Natural killer cell treated with Interleukin-12 subunit alpha and Interleukin-12 subunit beta and Interleukin-15 and Interleukin-18, amount 100 ng/mL, for 72 hours (primary cell): ENCODE data around the gene FNDC11. TPM values are rescaled to one million over a fixed set of nuclear protein-coding genes. Genes with fewer than 3 reads are reported as not detected.
"Not testable (repeated sequence)": the region's sequence is repeated elsewhere in the genome, so short reads cannot be mapped to it uniquely, and the experiment has no call there.

Experiments
- ATAC-seq, 2 donors: fragments of 150-1000 bp; cut with Tn5 transposase in 1 of 2; sonication (Bioruptor Pico), chemical (Tn5 transposase) in 1 of 2; 2 replicates each; pipeline ENCODE4 v1.10.0; 2021
- DNase-seq: peaks from one replicate; pipeline ENCODE4 v3.0.0; 2022; ENCODE audit warnings: low spot score
- H3K27ac Mint-ChIP-seq, 2 donors: 1 replicate in 1 of 2; 2 replicates in 1 of 2; pipeline ENCODE4 v1.8.0; 2022; ENCODE audit warnings: mixed read lengths in 2 of 2, mild to moderate bottlenecking in 1 of 2, moderate library complexity in 1 of 2
- H3K27me3 Mint-ChIP-seq, 2 donors: 1 replicate in 1 of 2; 2 replicates in 1 of 2; pipeline ENCODE4 v1.8.0; 2022; ENCODE audit warnings: mixed read lengths in 2 of 2
- H3K36me3 Mint-ChIP-seq: one replicate; pipeline ENCODE4 v1.8.0; 2022; ENCODE audit warnings: mixed read lengths
- H3K4me1 Mint-ChIP-seq, 2 donors: 1 replicate in 1 of 2; 2 replicates in 1 of 2; pipeline ENCODE4 v1.8.0; 2022; ENCODE audit warnings: low read depth in 2 of 2, mixed read lengths in 2 of 2, mild to moderate bottlenecking in 1 of 2
- H3K4me3 Mint-ChIP-seq: one replicate; pipeline ENCODE4 v1.8.0; 2022; ENCODE audit warnings: mixed read lengths
- H3K9me3 Mint-ChIP-seq: 2 replicates; pipeline ENCODE4 v1.8.0; 2022; ENCODE audit warnings: mixed read lengths
- total RNA-seq, 2 donors: library from RNA; stranded (reverse); gene quantifications; one replicate each; pipeline ENCODE4 v1.2.3, GENCODE V29; 2022

Gene FNDC11
- total RNA-seq, 2 donors from 2014 or later, result 0.31 to 0.39 TPM

DNA sequence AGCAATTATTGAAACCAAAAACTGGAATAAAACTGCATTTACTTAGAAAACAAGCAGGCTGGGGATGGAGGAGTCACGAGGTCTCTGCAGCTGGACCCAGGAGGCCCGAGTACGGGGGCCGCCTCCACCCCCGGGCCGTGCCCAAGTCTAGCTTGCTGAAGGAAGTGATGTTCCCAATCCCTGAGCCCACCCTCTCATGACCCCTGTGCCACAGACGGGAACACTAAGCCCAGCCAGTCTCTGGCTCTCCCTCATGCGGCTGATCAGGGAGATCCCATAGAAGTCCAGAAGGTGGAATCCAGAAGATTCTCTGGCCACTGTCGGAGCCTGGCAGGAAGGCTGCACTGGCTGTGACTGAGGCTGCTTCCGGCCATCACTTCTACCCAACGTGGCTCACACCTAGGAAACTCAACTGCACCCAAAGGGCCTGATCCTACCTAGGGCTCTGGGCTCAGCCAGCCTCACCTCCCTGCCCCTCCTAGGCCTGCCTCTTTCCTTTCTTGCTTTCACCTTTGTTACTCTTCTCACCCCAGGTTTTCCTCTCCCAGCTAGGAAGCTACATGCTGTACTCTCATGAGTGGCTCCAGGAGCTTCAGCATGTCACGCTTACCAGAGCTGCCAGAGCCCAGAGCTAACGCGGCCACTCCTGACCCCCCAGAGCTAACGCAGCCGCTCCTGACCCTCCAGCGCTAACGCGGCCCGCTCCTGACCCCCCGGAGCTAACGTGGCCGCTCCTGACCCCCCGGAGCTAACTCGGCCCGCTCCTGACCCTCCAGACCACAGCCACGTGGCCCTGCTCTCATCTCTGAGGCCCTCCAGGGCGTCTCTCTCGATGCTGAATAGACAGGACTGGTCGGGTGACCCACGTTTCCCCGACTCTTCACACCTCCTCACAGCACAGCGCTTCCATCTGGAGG, 44.8 kb downstream of the FNDC11 start:
- Mint-ChIP-seq H3K9me3 (no peaks in the 10 kb centered on the region), H3K27ac (no peak overlapping the region), H3K36me3 (peaks cover 15% of the 10 kb centered on the region), H3K4me1 (peaks cover 6 to 8% of the 10 kb centered on the region in 2 donors), H3K4me3 (no peak overlapping the region), H3K27me3 (no peaks in the 10 kb centered on the region)
- no peak for ATAC-seq
- DNase-seq, result no peak

DNA sequence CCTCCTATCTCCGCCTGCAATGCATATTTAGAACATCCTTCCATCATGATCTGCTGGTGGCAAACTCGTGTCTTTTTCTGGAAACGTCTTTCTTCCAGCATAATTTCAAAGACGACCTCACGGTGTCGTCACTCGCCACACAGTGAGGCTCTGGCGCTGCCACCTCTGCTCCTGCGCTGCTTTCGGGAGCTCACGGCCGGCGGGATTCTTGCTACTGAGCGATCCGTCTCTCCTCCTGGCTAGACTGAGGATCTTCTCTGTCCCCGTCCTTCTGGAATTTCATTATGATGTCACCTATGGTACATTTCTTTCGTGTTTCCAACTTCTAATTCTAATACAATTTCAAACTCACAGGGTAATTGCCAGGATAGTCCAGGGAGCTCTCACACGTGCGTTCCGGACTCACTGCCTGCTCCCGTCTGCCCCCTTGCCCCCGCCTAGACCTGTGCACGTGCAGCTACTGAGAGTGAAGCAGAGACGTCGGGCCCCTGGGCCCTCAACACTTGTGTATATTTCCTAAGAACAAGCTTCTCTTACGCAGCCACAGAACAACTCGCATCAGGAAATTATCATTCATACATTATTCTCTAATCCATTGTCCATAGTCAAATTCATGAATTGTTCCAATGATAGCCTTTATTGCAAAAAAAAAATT, 45.6 kb downstream of the FNDC11 start:
- DNase-seq, result no peak
- ATAC-seq, result no peak
- no peaks in the 10 kb centered on the region for H3K27me3 Mint-ChIP-seq
- no peak overlapping the region for H3K4me3 Mint-ChIP-seq
- no peak overlapping the region for H3K27ac Mint-ChIP-seq
- peaks cover 6 to 8% of the 10 kb centered on the region in 2 donors for H3K4me1 Mint-ChIP-seq
- peaks cover 15% of the 10 kb centered on the region for H3K36me3 Mint-ChIP-seq
- no peaks in the 10 kb centered on the region for H3K9me3 Mint-ChIP-seq

DNA sequence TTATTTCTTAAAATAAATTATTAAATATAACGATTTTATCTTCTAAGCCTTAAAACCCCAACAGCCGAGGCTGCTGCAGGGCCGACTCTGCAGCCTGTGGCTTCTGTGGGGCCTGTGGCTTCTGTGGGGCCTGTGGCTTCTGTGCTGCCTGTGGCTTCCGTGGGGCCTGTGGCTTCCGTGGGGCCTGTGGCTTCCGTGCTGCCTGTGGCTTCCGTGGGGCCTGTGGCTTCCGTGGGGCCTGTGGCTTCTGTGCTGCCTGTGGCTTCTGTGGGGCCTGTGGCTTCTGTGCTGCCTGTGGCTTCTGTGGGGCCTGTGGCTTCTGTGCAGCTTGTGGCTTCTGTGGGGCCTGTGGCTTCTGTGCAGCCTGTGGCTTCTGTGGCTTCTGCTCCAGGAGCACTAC, 47.7 kb downstream of the FNDC11 start:
- H3K4me1 Mint-ChIP-seq, result peaks cover 6 to 11% of the 10 kb centered on the region in 2 donors
- H3K27me3 Mint-ChIP-seq, ATAC-seq, H3K4me3 Mint-ChIP-seq, H3K9me3 Mint-ChIP-seq, DNase-seq, H3K27ac Mint-ChIP-seq: not testable (repeated sequence)
- H3K36me3 Mint-ChIP-seq, result peaks cover 15% of the 10 kb centered on the region

DNA sequence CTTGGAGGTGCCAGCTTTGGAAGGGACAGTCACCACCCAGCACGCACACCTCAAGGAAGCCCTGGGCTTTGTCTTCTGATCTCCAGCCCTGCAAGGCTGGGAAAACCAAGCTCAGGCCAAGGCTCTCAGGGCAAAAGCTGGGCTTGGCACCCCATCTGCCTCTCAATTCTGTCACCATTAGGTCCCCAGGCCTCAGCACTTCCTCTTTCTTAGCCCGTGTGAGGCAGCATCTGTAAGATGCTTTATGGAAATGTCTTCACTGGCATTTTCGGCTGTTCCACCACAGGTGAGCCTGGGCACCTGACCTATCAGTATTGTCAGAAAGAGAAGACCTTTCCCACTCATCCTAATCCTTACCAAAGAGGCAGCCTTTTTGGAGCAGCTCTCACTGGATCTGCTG, 48.4 kb downstream of the FNDC11 start:
- H3K27me3 Mint-ChIP-seq, result no peaks in the 10 kb centered on the region
- ATAC-seq (no peak), DNase-seq (no peak)
- H3K36me3 Mint-ChIP-seq, result peaks cover 15% of the 10 kb centered on the region
- H3K9me3 Mint-ChIP-seq, result no peaks in the 10 kb centered on the region
- H3K4me1 Mint-ChIP-seq, result peaks cover 6 to 11% of the 10 kb centered on the region in 2 donors
- H3K27ac Mint-ChIP-seq, result no peak overlapping the region
- no peak overlapping the region for H3K4me3 Mint-ChIP-seq

Other genes starting within 250 kb of the FNDC11 start
- gene CHRNA4, start 192.8 kb upstream of the FNDC11 start, total RNA-seq, result not detected
- not detected for gene KCNQ2, start 81.5 kb upstream of the FNDC11 start, total RNA-seq
- gene EEF1A2, start 55.1 kb upstream of the FNDC11 start, total RNA-seq, result 1 to 10 TPM; 3.1 to 6.1 TPM
- 10 to 100 TPM; 66.4 to 96.9 TPM for gene PPDPF, start 33.4 kb upstream of the FNDC11 start, total RNA-seq
- under 1 TPM in 1 of 2 donors, not detected in 1; 0.19 TPM for gene PTK6, start 16.8 kb upstream of the FNDC11 start, total RNA-seq
- not detected for gene SRMS, start 6.4 kb upstream of the FNDC11 start, total RNA-seq
- 10 to 100 TPM; 19.6 to 27.6 TPM for gene HELZ2, start 20.1 kb downstream of the FNDC11 start, total RNA-seq
- gene GMEB2, start 72.9 kb downstream of the FNDC11 start, total RNA-seq, result 10 to 100 TPM; 14.7 to 15.5 TPM
- 1 to 10 TPM in 1 of 2 donors, under 1 TPM in 1; 0.88 to 3.2 TPM for gene STMN3, start 99.3 kb downstream of the FNDC11 start, total RNA-seq
- 10 to 100 TPM; 32.3 to 76.9 TPM for gene RTEL1, start 104.2 kb downstream of the FNDC11 start, total RNA-seq
- not detected for gene TNFRSF6B, start 142.5 kb downstream of the FNDC11 start, total RNA-seq
- gene ARFRP1, start 153.8 kb downstream of the FNDC11 start, total RNA-seq, result 10 to 100 TPM; 52.4 to 87.0 TPM
- 10 to 100 TPM; 40.8 to 53.0 TPM for gene ZGPAT, start 153.9 kb downstream of the FNDC11 start, total RNA-seq
- gene LIME1, start 182.5 kb downstream of the FNDC11 start, total RNA-seq, result 10 to 100 TPM in 1 of 2 donors, 1 to 10 TPM in 1; 9.3 to 15.7 TPM
- gene SLC2A4RG, start 185.6 kb downstream of the FNDC11 start, total RNA-seq, result 10 to 100 TPM; 21.0 to 31.1 TPM